Tibial artery (tissue), 4 donors: ENCODE measurements around the gene SEMA3E.

Source experiments
- DNase-seq, 2 donors: peaks; one replicate each; pipeline ENCODE4 v3.0.0-alpha.2; 2019
- H3K27ac ChIP-seq, 2 donors: fragments of 200-600 bp; sonication (generic) in 1 of 2; 1 replicate in 1 of 2; 2 replicates in 1 of 2; pipeline ENCODE4 v1.5.1; 2018 to 2019; ENCODE audit warnings: mild to moderate bottlenecking in 1 of 2
- H3K27me3 ChIP-seq, 2 donors: fragments of 200-600 bp; sonication (generic) in 1 of 2; one replicate each; pipeline versions ENCODE4 v1.5.1 to v1.6.0; 2016 to 2019
- H3K36me3 ChIP-seq, 3 donors: fragments of 200-600 bp; sonication (generic) in 2 of 3; one replicate each; pipeline ENCODE4 v1.5.1; 2016 to 2019; ENCODE audit warnings: mild to moderate bottlenecking in 2 of 3
- H3K4me1 ChIP-seq, 4 donors: fragments of 200-600 bp; sonication (generic) in 2 of 4; 1 replicate in 3 of 4; 2 replicates in 1 of 4; pipeline ENCODE4 v1.5.1; 2016 to 2019
- H3K4me3 ChIP-seq, 2 donors: fragments of 200-600 bp; sonication (generic) in 1 of 2; 1 replicate in 1 of 2; 2 replicates in 1 of 2; pipeline ENCODE4 v1.5.1; 2018 to 2019; ENCODE audit warnings: mild to moderate bottlenecking in 2 of 2
- H3K9me3 ChIP-seq, 3 donors: fragments of 200-600 bp; sonication (generic) in 1 of 3; one replicate each; pipeline ENCODE4 v1.5.1; 2016 to 2019
- CTCF ChIP-seq, 2 experiments: fragments of 200-600 bp in 1 of 2; fragments of 450-650 bp in 1 of 2; IDR thresholded peaks; one replicate each; pipeline ENCODE4 v1.5.1; 2017 to 2019; ENCODE audit warnings: antibody characterized with exemption in 2 of 2, mild to moderate bottlenecking in 1 of 2, moderate library complexity in 1 of 2
- intact Hi-C: fragments of 100-400 bp; cut with DNase I; formaldehyde crosslinking; loops from one replicate; pipeline ENCODE4 v1.15.0; 2023; ENCODE audit warnings: low total_unique reads

SEMA3E gene

GRCh38 chr7:83502636-83503035 is 146.3 kb downstream of the SEMA3E start:
- H3K36me3 ChIP-seq = no peaks in the 10 kb centered on the region
- intact Hi-C loops = no loop called here
- H3K27ac ChIP-seq = no peak overlapping the region
- H3K9me3 ChIP-seq = no peaks in the 10 kb centered on the region
- no peak for TF ChIP-seq CTCF (IDR thresholded peaks at IDR 0.05)
- H3K27me3 ChIP-seq = no peaks in the 10 kb centered on the region
- no peaks in the 10 kb centered on the region for H3K4me1 ChIP-seq
- H3K4me3 ChIP-seq = no peak overlapping the region
- DNase-seq = no peak

- Histone ChIP-seq H3K4me1 (no peaks in the 10 kb centered on the region), H3K36me3 (no peaks in the 10 kb centered on the region), H3K27ac (no peak overlapping the region), H3K9me3 (no peaks in the 10 kb centered on the region), H3K4me3 (no peak overlapping the region), H3K27me3 (no peaks in the 10 kb centered on the region)
- TF ChIP-seq CTCF (IDR thresholded peaks at IDR 0.05) = no peak
- intact Hi-C loops = no loop called here
- DNase-seq = no peak
These were observed 154.3 kb downstream of the SEMA3E start for GRCh38 chr7:83494683-83495082.

- no peaks in the 10 kb centered on the region for H3K27me3 ChIP-seq
- H3K4me1 ChIP-seq = no peaks in the 10 kb centered on the region
- H3K36me3 ChIP-seq = no peaks in the 10 kb centered on the region
- no peak overlapping the region for H3K27ac ChIP-seq
- no peak overlapping the region for H3K4me3 ChIP-seq
- DNase-seq = no peak
- intact Hi-C loops = no loop called here
- TF ChIP-seq CTCF (IDR thresholded peaks at IDR 0.05) = no peak
- H3K9me3 ChIP-seq = no peaks in the 10 kb centered on the region
These were observed 156.1 kb downstream of the SEMA3E start for GRCh38 chr7:83492802-83493201.

- H3K27me3 ChIP-seq = no peaks in the 10 kb centered on the region
- intact Hi-C loops = no loop called here
- H3K4me1 ChIP-seq = no peaks in the 10 kb centered on the region
- H3K9me3 ChIP-seq = no peaks in the 10 kb centered on the region
- no peak overlapping the region for H3K27ac ChIP-seq
- TF ChIP-seq CTCF (IDR thresholded peaks at IDR 0.05) = no peak
- no peak for DNase-seq
- no peaks in the 10 kb centered on the region for H3K36me3 ChIP-seq
- H3K4me3 ChIP-seq = no peak overlapping the region
These were observed 161.1 kb downstream of the SEMA3E start for GRCh38 chr7:83487801-83488200.

- no peak for DNase-seq
- Histone ChIP-seq H3K27me3 (no peaks in the 10 kb centered on the region), H3K4me1 (no peaks in the 10 kb centered on the region), H3K9me3 (no peaks in the 10 kb centered on the region), H3K4me3 (no peak overlapping the region), H3K27ac (no peak overlapping the region), H3K36me3 (no peaks in the 10 kb centered on the region)
- no peak for TF ChIP-seq CTCF (IDR thresholded peaks at IDR 0.05)
- intact Hi-C loops = no loop called here
These were observed 162.0 kb downstream of the SEMA3E start for GRCh38 chr7:83486957-83487356.

- Histone ChIP-seq H3K9me3 (no peaks in the 10 kb centered on the region), H3K4me3 (no peak overlapping the region), H3K36me3 (no peaks in the 10 kb centered on the region), H3K4me1 (no peaks in the 10 kb centered on the region), H3K27ac (no peak overlapping the region), H3K27me3 (no peaks in the 10 kb centered on the region)
- intact Hi-C loops = no loop called here
- no peak for DNase-seq
- no peak for TF ChIP-seq CTCF (IDR thresholded peaks at IDR 0.05)
These were observed 162.4 kb downstream of the SEMA3E start for GRCh38 chr7:83486536-83486935.
